ENCODE data around the gene GLI1.

GLI1 gene

GRCh38 chr12:57513266-57513665 lies 53.7 kb downstream of the GLI1 start:
- no peak for TF ChIP-seq CTCF (IDR thresholded peaks at IDR 0.05)

DNA sequence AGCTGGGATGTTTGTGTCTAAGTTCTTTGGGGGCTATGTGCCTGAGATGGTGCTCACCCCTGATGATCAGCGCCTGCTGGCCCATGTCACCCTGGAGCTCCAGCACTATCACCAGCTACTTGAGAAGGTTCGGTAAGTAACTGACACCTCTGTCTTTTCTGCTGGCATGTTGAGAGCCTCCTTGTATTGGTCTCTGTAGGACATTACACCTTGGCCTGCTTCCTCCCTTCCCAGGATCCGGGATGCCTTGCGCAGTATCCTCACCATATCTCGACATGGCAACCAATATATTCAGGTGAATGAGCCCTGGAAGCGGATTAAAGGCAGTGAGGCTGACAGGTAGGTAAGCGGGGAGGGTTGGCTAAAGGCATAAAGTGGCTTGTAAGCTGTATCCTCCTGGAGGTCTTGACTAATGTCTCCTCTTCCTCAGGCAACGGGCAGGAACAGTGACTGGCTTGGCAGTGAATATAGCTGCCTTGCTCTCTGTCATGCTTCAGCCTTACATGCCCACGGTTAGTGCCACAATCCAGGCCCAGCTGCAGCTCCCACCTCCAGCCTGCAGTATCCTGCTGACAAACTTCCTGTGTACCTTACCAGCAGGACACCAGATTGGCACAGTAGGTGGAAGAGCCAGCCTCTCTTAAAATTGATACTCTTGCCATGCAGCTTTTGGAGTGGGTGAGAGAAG lies 55.3 kb downstream of the GLI1 start:
- TF ChIP-seq CTCF (IDR thresholded peaks at IDR 0.05) = no peak

DNA sequence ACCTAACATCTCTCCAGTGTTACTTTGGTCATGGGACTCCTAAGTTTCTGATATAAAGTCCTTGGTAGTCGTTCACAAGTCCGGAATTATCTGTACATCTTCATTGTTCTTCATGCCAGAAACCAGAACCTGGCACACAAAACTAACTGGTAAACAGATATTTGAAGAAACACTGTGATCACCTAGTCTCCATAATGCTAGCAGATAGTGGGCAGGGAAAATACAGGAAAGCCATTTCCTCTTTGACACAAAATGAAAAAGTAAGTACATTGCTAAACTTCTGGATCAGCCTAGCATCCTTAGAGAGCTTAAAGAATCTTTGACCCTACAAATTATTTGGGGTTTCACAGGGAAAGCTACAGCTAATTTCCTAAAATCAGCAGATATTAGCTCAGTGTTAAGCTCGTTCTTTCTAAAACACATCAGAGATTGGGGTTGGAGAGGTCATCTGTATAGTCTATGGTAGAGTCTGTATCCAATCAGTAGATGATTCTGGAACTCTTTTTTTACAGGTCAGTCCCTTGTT lies 55.9 kb downstream of the GLI1 start:
- no peak for TF ChIP-seq CTCF (IDR thresholded peaks at IDR 0.05)

DNA sequence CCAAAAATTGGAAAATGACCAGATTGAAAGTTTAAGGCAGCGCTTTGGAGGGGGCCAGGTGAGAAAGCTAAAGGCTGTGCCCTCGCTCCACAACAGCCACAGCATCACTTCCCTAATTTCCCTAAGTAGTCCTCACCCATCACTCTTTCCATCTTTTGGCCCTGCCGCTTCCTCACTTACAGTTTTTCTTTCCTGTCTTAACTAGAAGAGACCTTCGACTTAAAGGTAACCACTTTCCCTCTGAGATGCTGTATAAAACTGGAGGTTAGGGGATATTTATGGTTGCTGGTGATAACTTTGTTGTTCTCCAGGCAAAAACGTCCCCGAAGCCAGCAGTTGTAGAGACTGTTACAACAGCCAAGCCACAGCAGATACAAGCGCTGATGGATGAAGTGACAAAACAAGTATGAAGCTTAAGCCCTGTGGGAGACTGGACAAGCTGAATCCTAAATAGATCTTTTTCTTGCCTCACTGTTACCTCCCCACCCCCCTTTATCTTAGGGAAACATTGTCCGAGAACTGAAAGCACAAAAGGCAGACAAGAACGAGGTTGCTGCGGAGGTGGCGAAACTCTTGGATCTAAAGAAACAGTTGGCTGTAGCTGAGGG lies 56.5 kb downstream of the GLI1 start:
- no peak for TF ChIP-seq CTCF (IDR thresholded peaks at IDR 0.05)

DNA sequence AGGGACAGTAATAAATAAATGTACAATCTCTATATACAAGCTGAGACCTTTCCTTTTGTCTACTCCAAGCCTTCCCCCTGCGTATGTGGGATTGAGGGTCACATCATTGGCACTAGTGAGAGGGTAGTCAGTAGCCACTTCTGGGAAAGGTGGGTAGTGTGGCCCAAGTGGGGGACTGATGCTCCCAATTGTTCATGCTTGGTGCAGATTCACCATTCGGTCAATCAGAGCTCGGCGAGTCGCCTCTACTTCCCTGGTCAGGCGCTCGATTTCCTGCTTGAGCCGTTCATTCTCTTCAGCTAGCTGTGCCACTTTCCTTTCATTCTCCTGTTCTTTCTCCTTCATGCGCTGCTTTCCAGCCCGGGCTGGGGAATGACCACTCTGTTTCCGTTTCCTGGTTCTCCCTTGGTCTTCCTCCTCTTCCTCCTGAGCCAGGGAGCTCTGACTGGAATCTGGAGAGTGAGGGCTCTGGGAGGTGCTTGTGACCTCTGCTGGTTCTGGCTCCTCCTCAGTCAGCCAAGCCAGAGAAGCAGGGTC lies 57.1 kb downstream of the GLI1 start:
- TF ChIP-seq CTCF (IDR thresholded peaks at IDR 0.05) = no peak

DNA sequence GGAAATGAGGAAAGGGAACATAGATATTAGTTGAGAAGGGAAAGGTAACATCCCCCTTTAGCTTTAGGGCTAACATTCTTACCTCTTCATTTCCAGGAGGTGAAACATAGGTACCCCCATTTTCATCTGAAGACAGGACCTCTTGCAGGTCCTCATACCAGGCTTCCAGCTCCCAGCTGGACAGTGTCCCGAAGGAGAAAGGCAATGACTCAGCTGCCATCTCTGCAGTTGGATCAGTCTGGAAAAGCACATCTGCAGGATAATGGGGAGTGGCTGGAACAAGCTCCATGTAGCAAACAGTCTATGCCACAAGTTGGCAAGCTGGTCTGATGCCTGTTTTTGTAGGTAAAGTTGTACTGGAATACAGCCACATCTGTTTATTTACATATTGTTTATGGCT lies 57.6 kb downstream of the GLI1 start:
- TF ChIP-seq CTCF (IDR thresholded peaks at IDR 0.05) = no peak

- no peak for TF ChIP-seq CTCF (IDR thresholded peaks at IDR 0.05)
Measured at GRCh38 chr12:57518176-57518919, 58.8 kb downstream of the GLI1 start.

Data from LNCAP (cell line).